ENCODE results near the gene PBX2. TPM values are rescaled to one million over a fixed set of nuclear protein-coding genes. Genes with fewer than 3 reads are reported as not detected.

Gene PBX2
- 10 to 100 TPM; 50.7 to 61.4 (median 56.2) TPM for total RNA-seq (2021; fragmentation: NEBNext Ultra II Directional; extraction: Animal tissue kit (Norgen Biotek cat#: 25700))
- long read RNA-seq, partial matches to known transcripts, result 1 of 1 reads
- long read RNA-seq, other reads (novel, unspliced or antisense), result 0 of 1 reads

- H3K36me3 Mint-ChIP-seq (ENCODE audit: low read depth), result peaks cover 19% of the 10 kb centered on the region
- peak within 1 kb of the TSS; percentile 94 for H3K27ac Mint-ChIP-seq
- no peak for TF ChIP-seq CTCF (IDR thresholded peaks at IDR 0.05)
- H3K27me3 Mint-ChIP-seq (ENCODE audit: insufficient read depth), result peaks cover 2% of the 10 kb centered on the region; the same call in 1 of the 2 replicates
- peaks cover 69% of the 10 kb centered on the region for H3K4me1 Mint-ChIP-seq (ENCODE audit: low read depth)
- H3K4me3 Mint-ChIP-seq, result peak within 1 kb of the TSS; percentile 93
- peak; percentile 65 for DNase-seq
- H3K9me3 Mint-ChIP-seq, result no peaks in the 10 kb centered on the region
These were observed at the start of gene PBX2 for GRCh38 chr6:32190054-32190851. TSS of gene PBX2 (minus strand) at chr6:32190202. CDS start at chr6:32189915, 287 bp downstream.

- no peak for TF ChIP-seq CTCF (IDR thresholded peaks at IDR 0.05)
- no peak for DNase-seq
- Mint-ChIP-seq H3K27me3 (ENCODE audit: insufficient read depth) (peaks cover 25% of the 10 kb centered on the region), H3K9me3 (no peaks in the 10 kb centered on the region), H3K27ac (no peak overlapping the region), H3K4me1 (ENCODE audit: low read depth) (peaks cover 5% of the 10 kb centered on the region), H3K36me3 (ENCODE audit: low read depth) (no peaks in the 10 kb centered on the region), H3K4me3 (no peak overlapping the region)
These were observed 49.5 kb upstream of the PBX2 start for GRCh38 chr6:32239462-32239861.

GRCh38 chr6:32234934-32235333, 44.9 kb upstream of the PBX2 start:
- Mint-ChIP-seq H3K9me3 (no peaks in the 10 kb centered on the region), H3K27ac (no peak overlapping the region), H3K27me3 (ENCODE audit: insufficient read depth) (peaks cover 13% of the 10 kb centered on the region), H3K4me3 (no peak overlapping the region), H3K36me3 (ENCODE audit: low read depth) (no peaks in the 10 kb centered on the region), H3K4me1 (ENCODE audit: low read depth) (peaks cover 5% of the 10 kb centered on the region)
- no peak for DNase-seq
- TF ChIP-seq CTCF (IDR thresholded peaks at IDR 0.05), result no peak

GRCh38 chr6:32226434-32226833, 36.4 kb upstream of the PBX2 start:
- Mint-ChIP-seq H3K27me3 (ENCODE audit: insufficient read depth) (peaks cover 16% of the 10 kb centered on the region), H3K27ac (no peak overlapping the region), H3K4me3 (no peak overlapping the region), H3K36me3 (ENCODE audit: low read depth) (no peaks in the 10 kb centered on the region), H3K9me3 (no peaks in the 10 kb centered on the region), H3K4me1 (ENCODE audit: low read depth) (0 out of 2 replicates have a peak, but pooled peaks cover 7% of the 10 kb centered on the region)
- no peak for TF ChIP-seq CTCF (IDR thresholded peaks at IDR 0.05)
- no peak for DNase-seq

- Mint-ChIP-seq H3K27me3 (ENCODE audit: insufficient read depth) (peaks cover 30% of the 10 kb centered on the region), H3K36me3 (ENCODE audit: low read depth) (no peaks in the 10 kb centered on the region), H3K4me3 (no peak overlapping the region), H3K4me1 (ENCODE audit: low read depth) (0 out of 2 replicates have a peak, but pooled peaks cover 7% of the 10 kb centered on the region), H3K9me3 (no peaks in the 10 kb centered on the region), H3K27ac (no peak overlapping the region)
- no peak for DNase-seq
- no peak for TF ChIP-seq CTCF (IDR thresholded peaks at IDR 0.05)
These were observed 34.7 kb upstream of the PBX2 start for GRCh38 chr6:32224696-32225095.

Data from HFFc6 (cell line).